GM11168 (cell line): ENCODE results near the gene CAPNS2.
"Not testable (repeated sequence)": the region's sequence is repeated elsewhere in the genome, so short reads cannot be mapped to it uniquely, and the experiment has no call there.

Experiments
- in situ Hi-C: fragments of 300-500 bp; cut with MboI; formaldehyde crosslinking; loops from one replicate; pipeline ENCODE4 v1.12.0; 2022; ENCODE audit warnings: low sequenced_read_pairs; ENCODE audit not compliant: unreplicated experiment

CAPNS2 gene

DNA sequence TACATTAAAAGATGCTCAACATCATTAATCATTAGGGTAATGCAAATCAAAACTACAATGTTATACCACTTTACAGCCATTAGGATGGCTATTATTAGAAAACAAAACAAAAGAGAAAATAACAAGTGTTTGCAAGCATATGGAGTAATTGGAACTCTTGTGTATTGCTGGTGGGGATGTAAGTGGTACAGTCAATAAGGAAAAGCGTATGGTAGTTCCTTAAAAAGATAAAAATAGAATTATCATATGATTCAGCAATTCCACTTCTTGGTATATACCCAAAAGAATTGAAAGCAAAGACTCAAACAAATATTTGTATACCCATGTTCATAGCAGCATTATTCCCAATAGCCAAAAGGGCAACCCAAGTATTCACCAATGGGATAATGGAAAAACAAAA lies 1.4 kb upstream of the CAPNS2 start:
- in situ Hi-C loops = no loop called here

DNA sequence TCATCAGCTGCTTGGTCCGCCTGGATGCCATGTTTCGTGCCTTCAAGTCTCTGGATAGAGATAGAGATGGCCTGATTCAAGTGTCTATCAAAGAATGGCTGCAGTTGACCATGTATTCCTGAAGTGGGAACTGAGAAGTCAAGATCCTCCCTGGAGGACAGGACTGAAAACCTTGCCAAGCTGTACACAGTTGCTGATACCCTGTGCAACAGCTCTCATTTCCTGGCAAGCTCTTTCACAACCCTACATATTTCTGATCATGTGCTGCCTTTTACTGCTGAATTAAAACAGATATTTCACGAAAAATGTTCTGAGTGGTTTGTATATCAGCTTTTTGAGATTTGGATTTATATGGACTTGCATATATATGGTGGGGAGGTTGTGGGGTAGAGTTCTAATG lies 898 bp downstream of the CAPNS2 start:
- in situ Hi-C loops = no loop called here

GRCh38 chr16:55568207-55568606 lies 1.7 kb downstream of the CAPNS2 start:
- in situ Hi-C loops = no loop called here

GRCh38 chr16:55569025-55569424 lies 2.5 kb downstream of the CAPNS2 start:
- in situ Hi-C loops = no loop called here

DNA sequence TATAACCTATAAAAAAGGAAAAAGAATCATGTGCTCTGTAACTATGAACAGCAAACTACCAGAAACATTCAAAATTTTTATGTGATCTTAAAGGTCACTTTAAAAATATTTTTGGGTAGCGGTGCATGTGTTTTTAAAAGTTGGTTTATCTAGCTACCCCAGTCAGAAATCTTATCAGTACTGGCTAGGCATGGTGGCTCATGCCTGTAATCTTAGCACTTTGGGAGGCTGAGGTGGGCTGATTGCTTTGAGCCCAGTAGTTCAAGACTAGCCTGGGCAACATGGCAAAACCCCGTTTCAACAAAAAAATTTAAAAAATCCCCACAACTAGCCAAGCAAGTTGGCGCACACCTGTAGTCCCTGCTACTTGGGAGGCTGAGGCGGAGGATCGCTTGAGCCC lies 3.7 kb downstream of the CAPNS2 start:
- in situ Hi-C loops = no loop called here

GRCh38 chr16:55571191-55571897 lies 4.9 kb downstream of the CAPNS2 start:
- in situ Hi-C loops = no loop called here

GRCh38 chr16:55572439-55572838 lies 6.0 kb downstream of the CAPNS2 start:
- in situ Hi-C loops = no loop called here

GRCh38 chr16:55574811-55575210 lies 8.3 kb downstream of the CAPNS2 start:
- in situ Hi-C loops = no loop called here

DNA sequence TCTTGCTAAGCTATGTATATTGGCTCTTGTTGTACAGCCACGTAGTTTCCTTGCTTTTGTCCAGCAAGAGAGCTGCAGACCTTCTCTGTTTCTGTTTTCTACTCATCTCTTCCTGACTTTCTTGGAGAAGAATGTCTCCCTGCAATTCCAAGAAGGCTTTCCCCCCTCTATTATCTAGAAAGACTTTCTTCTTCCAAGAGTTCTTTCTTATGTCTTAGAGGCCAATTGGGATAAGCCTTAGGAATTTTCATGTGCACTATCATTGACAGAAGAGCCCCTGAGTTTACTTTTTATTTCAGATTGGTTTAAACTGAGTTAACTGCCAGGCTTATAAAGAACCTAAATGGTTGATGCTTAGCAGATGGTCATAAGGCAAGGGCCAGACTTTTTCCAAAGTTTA lies 9.0 kb downstream of the CAPNS2 start:
- in situ Hi-C loops = no loop called here

DNA sequence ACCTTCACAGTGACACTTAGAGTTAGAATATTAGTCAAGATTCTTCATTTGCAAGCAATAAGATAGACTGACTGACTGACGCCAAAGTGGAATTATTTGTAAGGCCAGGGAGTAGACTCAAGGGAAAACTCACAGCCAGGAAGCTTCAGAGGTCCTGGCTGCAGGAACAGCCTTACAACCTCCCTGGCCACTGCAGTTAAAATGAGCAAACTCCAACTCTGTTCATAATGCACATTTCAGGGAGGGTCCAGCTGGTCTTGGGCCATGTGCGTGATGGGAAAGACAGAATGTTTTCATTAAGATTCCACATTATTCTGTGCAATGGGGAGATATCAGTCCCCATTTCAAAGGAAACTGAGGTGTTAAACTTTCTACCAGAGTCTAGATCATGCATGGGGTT lies 9.9 kb downstream of the CAPNS2 start:
- in situ Hi-C loops = no loop called here

GRCh38 chr16:55577887-55578286 lies 11.4 kb downstream of the CAPNS2 start:
- in situ Hi-C loops = no loop called here

DNA sequence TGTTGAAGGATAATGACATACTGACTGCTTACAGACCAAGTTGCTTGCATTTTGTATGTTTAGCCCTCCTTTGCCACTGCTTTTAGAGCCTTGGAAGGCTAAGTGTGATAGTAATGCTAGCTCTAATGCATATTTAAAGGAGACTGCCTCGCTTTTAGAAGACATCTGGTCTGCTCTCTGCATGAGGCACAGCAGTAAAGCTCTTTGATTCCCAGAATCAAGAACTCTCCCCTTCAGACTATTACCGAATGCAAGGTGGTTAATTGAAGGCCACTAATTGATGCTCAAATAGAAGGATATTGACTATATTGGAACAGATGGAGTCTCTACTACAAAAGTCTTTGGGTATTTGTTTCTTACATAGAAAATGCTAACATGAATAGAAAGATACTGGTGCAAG lies 19.1 kb downstream of the CAPNS2 start:
- in situ Hi-C loops = no loop called here

DNA sequence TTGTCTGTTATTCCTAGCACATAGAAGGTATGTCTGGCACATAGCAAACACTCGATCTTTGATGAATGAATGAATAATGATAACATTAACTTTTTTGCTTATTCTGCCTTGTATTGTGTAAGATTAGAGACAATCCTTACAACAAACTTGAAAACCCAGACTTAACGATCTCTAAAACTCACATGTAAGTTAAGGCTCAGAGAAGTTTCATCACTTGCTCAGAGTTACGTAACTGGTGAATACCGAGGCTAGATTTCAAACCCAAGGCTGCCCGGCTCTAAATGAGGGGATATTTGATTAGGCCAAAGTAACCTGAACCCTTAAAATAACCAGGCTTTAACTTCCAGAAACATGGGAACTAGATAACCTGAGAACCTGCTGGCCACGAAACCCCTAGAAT lies 22.3 kb downstream of the CAPNS2 start:
- in situ Hi-C loops = no loop called here

DNA sequence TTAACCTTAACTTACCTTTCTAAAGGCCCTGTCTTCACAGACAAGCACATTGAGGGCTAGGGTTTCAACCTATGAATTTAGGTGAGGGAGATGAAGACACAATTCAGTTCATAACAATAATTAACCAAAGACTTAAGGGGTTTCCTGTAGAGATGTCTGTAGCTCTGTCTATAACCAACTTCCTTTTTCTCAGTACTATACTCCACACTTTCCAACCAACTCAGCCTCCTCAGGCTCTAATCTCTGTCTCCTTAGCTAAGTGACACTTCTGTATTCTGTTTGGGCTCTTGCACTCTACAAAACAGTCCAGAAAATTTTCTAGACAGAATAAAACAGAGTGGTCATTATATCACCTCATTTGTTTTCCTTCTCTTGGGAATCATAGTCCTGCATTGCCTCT lies 25.8 kb downstream of the CAPNS2 start:
- in situ Hi-C loops = no loop called here

DNA sequence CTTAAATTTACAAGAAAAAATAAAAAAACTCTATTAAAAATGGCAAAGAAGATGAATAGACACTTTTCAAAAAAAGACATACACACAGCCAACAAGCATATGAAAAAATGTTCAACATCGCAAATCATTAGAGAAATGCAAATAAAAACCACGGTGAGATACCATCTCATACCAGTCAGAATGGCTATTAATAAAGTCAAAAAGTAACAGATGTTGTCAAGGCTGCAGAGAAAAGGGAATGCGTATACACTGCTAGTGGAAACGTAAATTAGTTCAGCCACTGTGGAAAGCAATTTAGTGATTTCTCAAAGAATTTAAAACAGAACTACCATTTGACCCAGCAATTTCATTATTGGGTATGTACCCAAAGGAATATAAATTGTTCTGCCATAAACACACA lies 31.4 kb downstream of the CAPNS2 start:
- in situ Hi-C loops = no loop called here

GRCh38 chr16:55605754-55606336 lies 39.4 kb downstream of the CAPNS2 start:
- in situ Hi-C loops = no loop called here

GRCh38 chr16:55613613-55614335 lies 47.3 kb downstream of the CAPNS2 start:
- in situ Hi-C loops = no loop called here

DNA sequence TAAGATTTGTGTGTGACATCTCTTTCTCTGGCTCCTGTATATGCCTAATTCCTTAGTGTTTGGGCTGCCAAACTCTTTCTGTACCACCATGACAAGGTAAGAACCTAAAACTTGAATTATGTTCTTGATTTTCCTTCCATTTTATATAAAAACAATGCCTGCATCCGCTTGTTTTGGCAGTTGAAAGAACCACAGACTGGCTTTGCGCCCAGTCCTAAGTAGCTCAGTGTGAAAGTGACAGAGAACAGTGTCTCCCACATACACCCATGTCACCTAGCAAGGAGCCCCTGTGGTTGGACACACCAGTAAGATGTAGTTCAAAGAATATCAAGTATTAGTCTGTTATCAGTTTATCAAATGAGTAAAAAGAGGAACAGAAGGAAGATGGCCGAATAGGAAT lies 48.6 kb downstream of the CAPNS2 start:
- in situ Hi-C loops = no loop called here

GRCh38 chr16:55615670-55616069 lies 49.2 kb downstream of the CAPNS2 start:
- in situ Hi-C loops = not testable (repeated sequence)
